ENCODE measurements around the gene LIPM. TPM values are rescaled to one million over a fixed set of nuclear protein-coding genes. Genes with fewer than 3 reads are reported as not detected.
A peak's percentile ranks its signal among the peaks of the same experiment; 100 is the strongest.
"Not testable (repeated sequence)": the region's sequence is repeated elsewhere in the genome, so short reads cannot be mapped to it uniquely, and the experiment has no call there.

Gene LIPM
- total and polyA plus RNA-seq, 12 donors: not detected

GRCh38 chr10:88833156-88833555 lies 30.6 kb downstream of the LIPM start:
- ATAC-seq: no peak
- H3K27ac ChIP-seq: peak overlapping the region in 1 of 10 donors; percentile 63
- WGBS, 2 donors: 92 to 97% methylated on average over 2 of the region's 2 CpGs

GRCh38 chr10:88833723-88834122 lies 31.2 kb downstream of the LIPM start:
- H3K9me3 ChIP-seq: no peaks in the 10 kb centered on the region
- intact Hi-C loops (cut with DNase I): loop anchor here in 5 of 10 donors (2.0 to 10.0 kb wide), 4 partner anchors 97 to 381 kb away; no protein-coding TSS in a partner anchor
- H3K27ac ChIP-seq: peak overlapping the region in 1 of 10 donors; percentile 63
- H3K4me3 ChIP-seq: no peak overlapping the region
- no peaks in the 10 kb centered on the region for H3K36me3 ChIP-seq
- no peak for TF ChIP-seq CTCF (IDR thresholded peaks at IDR 0.05)
- peaks cover 0 to 13% (median 0%) of the 10 kb centered on the region in 7 donors for H3K27me3 ChIP-seq
- no peak for DNase-seq
- WGBS, 2 donors: 39 to 50% methylated on average over 2 of the region's 2 CpGs
- ATAC-seq: peak in 2 of 8 donors; percentile 20 to 51
- H3K4me1 ChIP-seq: peaks cover 0 to 30% (median 0%) of the 10 kb centered on the region in 9 donors

More at GRCh38 chr10:88833156-88833555, 30.6 kb downstream of the LIPM start:
- TF ChIP-seq CTCF (IDR thresholded peaks at IDR 0.05): no peak
- Histone ChIP-seq H3K27me3 (peaks cover 0 to 13% (median 0%) of the 10 kb centered on the region in 7 donors), H3K4me3 (no peak overlapping the region), H3K4me1 (peaks cover 0 to 29% (median 0%) of the 10 kb centered on the region in 9 donors), H3K36me3 (no peaks in the 10 kb centered on the region), H3K9me3 (no peaks in the 10 kb centered on the region)
- no peak for DNase-seq
- intact Hi-C loops (cut with DNase I): loop anchor here in 5 of 10 donors (10.0 kb wide), 2 partner anchors 152 to 382 kb away; no protein-coding TSS in a partner anchor

GRCh38 chr10:88835096-88835909 lies 32.8 kb downstream of the LIPM start:
- peak; percentile 77 to 94 (median 88) for TF ChIP-seq CTCF (IDR thresholded peaks at IDR 0.05)
- peak; percentile 80 to 97 (median 94) for ATAC-seq

GRCh38 chr10:88835910-88836221 lies 33.3 kb downstream of the LIPM start:
- intact Hi-C loops (cut with DNase I): loop anchor here (1.0 to 10.0 kb wide), 15 partner anchors 41 to 381 kb away; partner anchors contain the start of genes FAS (in 2 of the 10) and STAMBPL1 (in 2 of the 10)
- H3K27ac ChIP-seq: no peak overlapping the region
- peaks cover 0 to 42% (median 0%) of the 10 kb centered on the region in 9 donors for H3K4me1 ChIP-seq
- DNase-seq: no peak
- H3K4me3 ChIP-seq: no peak overlapping the region
- peak in 3 of 8 donors; percentile 10 to 12 (median 11) for ATAC-seq
- 10 to 14% methylated on average over 2 of the region's 2 CpGs for WGBS, 2 donors
- no peaks in the 10 kb centered on the region for H3K36me3 ChIP-seq
- peaks cover 0 to 9% (median 0%) of the 10 kb centered on the region in 7 donors for H3K27me3 ChIP-seq
- H3K9me3 ChIP-seq: no peaks in the 10 kb centered on the region
- peak in 2 of 9 donors; percentile 1 to 37 for TF ChIP-seq CTCF (IDR thresholded peaks at IDR 0.05)

More at GRCh38 chr10:88835096-88835909, 32.8 kb downstream of the LIPM start:
- Histone ChIP-seq H3K27ac (peak overlapping the region in 1 of 10 donors; percentile 63), H3K36me3 (no peaks in the 10 kb centered on the region), H3K9me3 (no peaks in the 10 kb centered on the region), H3K4me3 (no peak overlapping the region), H3K27me3 (peaks cover 0 to 13% (median 0%) of the 10 kb centered on the region in 7 donors), H3K4me1 (peaks cover 0 to 36% (median 0%) of the 10 kb centered on the region in 9 donors)
- intact Hi-C loops (cut with DNase I): loop anchor here (1.0 to 10.0 kb wide), 14 partner anchors 42 to 382 kb away; partner anchors contain the start of genes FAS (in 2 of the 10) and STAMBPL1 (in 2 of the 10)
- 17 to 20% methylated on average over 10 of the region's 10 CpGs for WGBS, 2 donors
- peak; percentile 85 to 90 for DNase-seq

- not testable (repeated sequence) for H3K4me3 ChIP-seq, DNase-seq, H3K9me3 ChIP-seq, H3K27me3 ChIP-seq, ATAC-seq, H3K36me3 ChIP-seq, H3K27ac ChIP-seq
- H3K4me1 ChIP-seq: peaks cover 0 to 52% (median 0%) of the 10 kb centered on the region in 9 donors
- intact Hi-C loops (cut with DNase I): loop anchor here (1.0 to 10.0 kb wide), 12 partner anchors 40 to 380 kb away; partner anchors contain the start of genes FAS (in 2 of the 10) and STAMBPL1 (in 2 of the 10)
Observed at GRCh38 chr10:88837632-88838031, 35.1 kb downstream of the LIPM start.
